WERI-Rb-1 (cell line): ENCODE measurements around the gene PROP1.
"Not testable (repeated sequence)": the region's sequence is repeated elsewhere in the genome, so short reads cannot be mapped to it uniquely, and the experiment has no call there.

ENCODE experiments used
- DNase-seq: peaks from one replicate; pipeline ENCODE4 v3.0.0-alpha.2; 2020
- H3K27ac ChIP-seq: fragments of 250-450 bp; sonication (Bioruptor Pico); 2 replicates; pipeline ENCODE4 v1.5.1; 2020; ENCODE audit warnings: mild to moderate bottlenecking, moderate library complexity
- H3K27me3 ChIP-seq: fragments of 250-450 bp; sonication (Bioruptor Pico); 2 replicates; pipeline ENCODE4 v1.5.1; 2021; ENCODE audit warnings: mild to moderate bottlenecking, low read depth, moderate library complexity; ENCODE audit not compliant: insufficient read depth, severe bottlenecking
- H3K36me3 ChIP-seq: fragments of 250-450 bp; sonication (Bioruptor Pico); 2 replicates; pipeline ENCODE4 v1.5.1; 2020; ENCODE audit warnings: mild to moderate bottlenecking, moderate library complexity
- H3K4me3 ChIP-seq: 2 replicates; pipeline ENCODE4 v1.5.1; 2011; ENCODE audit warnings: low read depth, mild to moderate bottlenecking, control low read depth, low read length
- H3K9me3 ChIP-seq: fragments of 250-450 bp; sonication (Bioruptor Pico); 2 replicates; pipeline ENCODE4 v1.5.1; 2021; ENCODE audit warnings: mild to moderate bottlenecking, moderate library complexity; ENCODE audit not compliant: severe bottlenecking

Gene PROP1

DNA sequence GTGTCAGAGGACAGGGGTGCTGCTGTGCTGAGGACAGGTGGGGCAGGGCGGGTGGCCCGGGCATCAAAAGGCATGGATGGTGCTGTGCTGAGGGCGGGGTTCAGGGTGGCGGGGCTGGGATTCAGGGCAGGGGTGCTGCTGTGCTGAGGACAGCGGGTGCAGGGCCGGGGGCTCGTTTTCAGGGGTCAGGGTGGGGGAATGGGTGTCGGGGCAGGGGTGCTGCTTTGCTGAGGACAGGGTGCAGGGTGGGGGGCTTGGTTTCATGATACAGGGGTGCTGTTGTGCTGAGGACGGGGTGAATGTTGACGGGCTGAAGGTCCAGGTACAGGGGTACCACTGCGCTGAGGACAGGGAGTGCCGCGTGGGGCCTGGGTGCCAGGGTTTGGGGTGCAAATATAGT, 50.9 kb downstream of the PROP1 start:
- not testable (repeated sequence) for H3K4me3 ChIP-seq, H3K36me3 ChIP-seq, DNase-seq, H3K27me3 ChIP-seq, H3K9me3 ChIP-seq, H3K27ac ChIP-seq

DNA sequence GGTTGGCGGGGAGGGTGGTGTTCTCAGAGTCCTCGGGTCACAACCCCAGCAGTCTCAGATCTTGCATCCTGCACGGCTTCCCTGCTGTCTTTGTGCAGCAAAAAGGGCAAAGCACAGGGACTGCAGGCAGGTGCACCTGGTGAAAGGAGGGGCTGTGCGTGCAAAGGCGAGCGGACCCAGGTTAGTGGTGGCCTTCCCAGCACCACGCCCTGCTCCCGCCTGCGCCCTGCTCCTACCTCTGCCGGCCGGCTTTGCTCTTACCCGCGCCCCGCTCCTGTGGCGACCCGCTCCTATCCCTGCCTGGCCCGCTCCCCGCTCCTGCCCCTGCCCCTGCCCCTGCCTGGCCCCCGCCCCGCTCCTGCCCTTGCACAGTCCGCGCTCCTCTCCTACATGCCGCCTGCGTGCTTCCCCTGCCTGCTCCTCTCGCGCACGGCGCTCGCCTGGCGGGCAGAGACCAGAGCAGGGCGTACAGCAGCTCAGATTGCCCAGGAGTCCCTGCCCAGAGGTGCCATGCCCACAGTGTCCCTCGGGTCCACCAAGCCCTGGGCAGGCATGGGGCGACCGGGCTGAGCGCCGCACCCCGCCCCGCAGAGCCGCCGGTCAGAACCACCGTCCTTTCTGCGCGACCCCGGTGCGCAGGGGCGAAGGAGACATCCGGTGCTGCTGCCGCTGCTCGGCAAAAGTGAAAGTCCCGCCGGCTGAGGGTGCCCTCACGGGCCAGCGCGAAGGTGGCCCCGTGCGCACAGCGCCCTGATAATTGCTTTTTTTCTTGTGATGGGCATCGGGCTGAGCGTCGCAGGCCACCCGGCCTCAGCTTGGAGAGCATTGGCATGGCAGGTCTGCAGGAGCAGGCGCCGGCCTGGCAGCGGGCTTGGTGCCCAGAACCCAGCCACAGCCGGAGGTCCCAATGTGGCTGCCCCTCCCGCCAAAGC, 52.0 kb downstream of the PROP1 start:
- H3K27ac ChIP-seq, H3K9me3 ChIP-seq, H3K27me3 ChIP-seq, H3K4me3 ChIP-seq, DNase-seq, H3K36me3 ChIP-seq: not testable (repeated sequence)

DNA sequence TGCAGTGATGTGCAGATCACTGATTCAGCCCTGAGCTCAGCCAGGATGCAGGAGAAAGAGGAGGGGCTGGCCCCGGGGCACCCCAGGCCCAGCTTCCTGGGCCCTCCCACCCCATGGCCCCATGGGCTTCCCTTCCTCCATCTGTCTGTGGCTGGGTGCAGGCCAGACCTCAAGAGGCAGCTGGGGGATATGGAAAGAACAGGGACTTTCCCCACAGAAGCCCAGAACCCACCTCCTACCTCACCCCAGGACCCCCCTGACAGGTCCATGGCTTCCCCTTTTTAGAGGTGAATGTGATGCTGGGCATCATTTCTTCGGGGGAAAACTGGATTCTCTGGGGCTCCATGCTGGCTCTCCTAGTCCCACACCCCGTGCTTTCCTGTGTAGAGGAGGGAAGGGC, 53.1 kb downstream of the PROP1 start:
- H3K27ac ChIP-seq, H3K36me3 ChIP-seq, DNase-seq, H3K27me3 ChIP-seq, H3K4me3 ChIP-seq, H3K9me3 ChIP-seq: not testable (repeated sequence)
